ENCODE data around the gene MEFV. TPM values are rescaled to one million over a fixed set of nuclear protein-coding genes. Genes with fewer than 3 reads are reported as not detected.

Gene MEFV
- total and polyA plus RNA-seq, 10 of the 15 experiments (the other 5 are each of a cell fraction or from before 2014, with no cell fraction given): 0.03 to 0.11 (median 0.09) TPM; not detected in 5

GRCh38 chr16:3282730-3283542 lies 26.5 kb upstream of the MEFV start, which contains the start of gene ZNF263 (continued):
- TF ChIP-seq ZNF207 (IDR thresholded peaks at IDR 0.05; ENCODE audit: borderline replicate concordance) (0 out of 2 replicates have a peak, but pooled peaks have one; percentile 62), POLR2AphosphoS2 (IDR thresholded peaks at IDR 0.05; ENCODE audit: low read depth, low read length) (peak; percentile 70), SMC3 (IDR thresholded peaks at IDR 0.05; ENCODE audit: borderline replicate concordance, low read length) (no peak), SREBF1 (IDR thresholded peaks at IDR 0.05; ENCODE audit: low read length) (no peak; the same call in 1 of the 2 replicates), RAD21 (IDR thresholded peaks at IDR 0.05; ENCODE audit: insufficient read depth, low read depth, low read length) (no peak), ZNF274 (IDR thresholded peaks at IDR 0.05; ENCODE audit: insufficient read depth, insufficient read length) (no peak), STAT3 (IDR thresholded peaks at IDR 0.05; ENCODE audit: low read depth, low read length) (no peak), STAT1 (conservative IDR thresholded peaks at IDR 0.05) (no peak; the same call in 1 of the 2 replicates), HDGF (IDR thresholded peaks at IDR 0.05) (peak; percentile 69), USF2 (IDR thresholded peaks at IDR 0.05; ENCODE audit: borderline replicate concordance, low read depth, low read length) (peak; percentile 83), LARP7 (IDR thresholded peaks at IDR 0.05) (peak; percentile 91), FOXK2 (IDR thresholded peaks at IDR 0.05) (peak; percentile 61), CHD2 (IDR thresholded peaks at IDR 0.05; ENCODE audit: borderline replicate concordance, low read depth, low read length) (peak; percentile 86), SREBF2 (IDR thresholded peaks at IDR 0.05; ENCODE audit: low read length) (no peak), YBX1 (IDR thresholded peaks at IDR 0.05) (no peak), SUZ12 (IDR thresholded peaks at IDR 0.05; ENCODE audit: unreplicated experiment) (no peak), KLF5 (IDR thresholded peaks at IDR 0.05; ENCODE audit: partially characterized antibody) (peak; percentile 16)
- TF ChIP-seq, protein P1, sequence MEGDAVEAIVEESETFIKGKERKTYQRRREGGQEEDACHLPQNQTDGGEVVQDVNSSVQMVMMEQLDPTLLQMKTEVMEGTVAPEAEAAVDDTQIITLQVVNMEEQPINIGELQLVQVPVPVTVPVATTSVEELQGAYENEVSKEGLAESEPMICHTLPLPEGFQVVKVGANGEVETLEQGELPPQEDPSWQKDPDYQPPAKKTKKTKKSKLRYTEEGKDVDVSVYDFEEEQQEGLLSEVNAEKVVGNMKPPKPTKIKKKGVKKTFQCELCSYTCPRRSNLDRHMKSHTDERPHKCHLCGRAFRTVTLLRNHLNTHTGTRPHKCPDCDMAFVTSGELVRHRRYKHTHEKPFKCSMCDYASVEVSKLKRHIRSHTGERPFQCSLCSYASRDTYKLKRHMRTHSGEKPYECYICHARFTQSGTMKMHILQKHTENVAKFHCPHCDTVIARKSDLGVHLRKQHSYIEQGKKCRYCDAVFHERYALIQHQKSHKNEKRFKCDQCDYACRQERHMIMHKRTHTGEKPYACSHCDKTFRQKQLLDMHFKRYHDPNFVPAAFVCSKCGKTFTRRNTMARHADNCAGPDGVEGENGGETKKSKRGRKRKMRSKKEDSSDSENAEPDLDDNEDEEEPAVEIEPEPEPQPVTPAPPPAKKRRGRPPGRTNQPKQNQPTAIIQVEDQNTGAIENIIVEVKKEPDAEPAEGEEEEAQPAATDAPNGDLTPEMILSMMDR (IDR thresholded peaks at IDR 0.05 in 2 of 3, conservative IDR thresholded peaks at IDR 0.05 in 1 of 3; ENCODE audit: control insufficient read depth in 2 of 3, extremely low read depth in 1 of 3, insufficient read depth in 1 of 3, low read depth in 3 of 3, low read length in 3 of 3): no peak
- TF ChIP-seq, protein P2, sequence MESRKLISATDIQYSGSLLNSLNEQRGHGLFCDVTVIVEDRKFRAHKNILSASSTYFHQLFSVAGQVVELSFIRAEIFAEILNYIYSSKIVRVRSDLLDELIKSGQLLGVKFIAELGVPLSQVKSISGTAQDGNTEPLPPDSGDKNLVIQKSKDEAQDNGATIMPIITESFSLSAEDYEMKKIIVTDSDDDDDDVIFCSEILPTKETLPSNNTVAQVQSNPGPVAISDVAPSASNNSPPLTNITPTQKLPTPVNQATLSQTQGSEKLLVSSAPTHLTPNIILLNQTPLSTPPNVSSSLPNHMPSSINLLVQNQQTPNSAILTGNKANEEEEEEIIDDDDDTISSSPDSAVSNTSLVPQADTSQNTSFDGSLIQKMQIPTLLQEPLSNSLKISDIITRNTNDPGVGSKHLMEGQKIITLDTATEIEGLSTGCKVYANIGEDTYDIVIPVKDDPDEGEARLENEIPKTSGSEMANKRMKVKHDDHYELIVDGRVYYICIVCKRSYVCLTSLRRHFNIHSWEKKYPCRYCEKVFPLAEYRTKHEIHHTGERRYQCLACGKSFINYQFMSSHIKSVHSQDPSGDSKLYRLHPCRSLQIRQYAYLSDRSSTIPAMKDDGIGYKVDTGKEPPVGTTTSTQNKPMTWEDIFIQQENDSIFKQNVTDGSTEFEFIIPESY (IDR thresholded peaks at IDR 0.05): no peak
- TF ChIP-seq, protein P3, sequence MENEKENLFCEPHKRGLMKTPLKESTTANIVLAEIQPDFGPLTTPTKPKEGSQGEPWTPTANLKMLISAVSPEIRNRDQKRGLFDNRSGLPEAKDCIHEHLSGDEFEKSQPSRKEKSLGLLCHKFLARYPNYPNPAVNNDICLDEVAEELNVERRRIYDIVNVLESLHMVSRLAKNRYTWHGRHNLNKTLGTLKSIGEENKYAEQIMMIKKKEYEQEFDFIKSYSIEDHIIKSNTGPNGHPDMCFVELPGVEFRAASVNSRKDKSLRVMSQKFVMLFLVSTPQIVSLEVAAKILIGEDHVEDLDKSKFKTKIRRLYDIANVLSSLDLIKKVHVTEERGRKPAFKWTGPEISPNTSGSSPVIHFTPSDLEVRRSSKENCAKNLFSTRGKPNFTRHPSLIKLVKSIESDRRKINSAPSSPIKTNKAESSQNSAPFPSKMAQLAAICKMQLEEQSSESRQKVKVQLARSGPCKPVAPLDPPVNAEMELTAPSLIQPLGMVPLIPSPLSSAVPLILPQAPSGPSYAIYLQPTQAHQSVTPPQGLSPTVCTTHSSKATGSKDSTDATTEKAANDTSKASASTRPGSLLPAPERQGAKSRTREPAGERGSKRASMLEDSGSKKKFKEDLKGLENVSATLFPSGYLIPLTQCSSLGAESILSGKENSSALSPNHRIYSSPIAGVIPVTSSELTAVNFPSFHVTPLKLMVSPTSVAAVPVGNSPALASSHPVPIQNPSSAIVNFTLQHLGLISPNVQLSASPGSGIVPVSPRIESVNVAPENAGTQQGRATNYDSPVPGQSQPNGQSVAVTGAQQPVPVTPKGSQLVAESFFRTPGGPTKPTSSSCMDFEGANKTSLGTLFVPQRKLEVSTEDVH (IDR thresholded peaks at IDR 0.05; ENCODE audit: low read depth, partially characterized antibody): peak; percentile 82
